SU-DHL-6 (cell line): ENCODE data around the gene FABP6.

Experiments used
- CTCF ChIP-seq: fragments of 200-600 bp; sonication (generic); IDR thresholded peaks from one replicate; pipeline ENCODE4 v1.5.1; 2017; ENCODE audit warnings: antibody characterized with exemption, mild to moderate bottlenecking, low read length, moderate library complexity; ENCODE audit not compliant: insufficient read depth, poor library complexity, severe bottlenecking
- EZH2phosphoT487 ChIP-seq: fragments of 200-600 bp; sonication (generic), shearing (Covaris generic); conservative IDR thresholded peaks from 2 replicates; pipeline ENCODE4 v1.6.1; 2018; ENCODE audit warnings: mild to moderate bottlenecking, antibody characterized with exemption, low read length, moderate library complexity, mixed read lengths

- no peak for TF ChIP-seq CTCF
- TF ChIP-seq EZH2phosphoT487: no peak
Measured at GRCh38 chr5:160266752-160267345, 37.5 kb downstream of the FABP6 start.
